ENCODE data around the gene KAZN.

The KAZN gene

GRCh38 chr1:15106608-15107007, 508.1 kb downstream of the KAZN start:
- peaks cover 26% of the 10 kb centered on the region for H3K27me3 Mint-ChIP-seq (ENCODE audit: low read depth, poor library complexity)
- H3K36me3 Mint-ChIP-seq (ENCODE audit: low read depth), result no peaks in the 10 kb centered on the region
- H3K27ac Mint-ChIP-seq, result no peak overlapping the region
- H3K9me3 Mint-ChIP-seq, result peaks cover 13% of the 10 kb centered on the region
- peaks cover 5% of the 10 kb centered on the region for H3K4me1 Mint-ChIP-seq
- H3K4me3 Mint-ChIP-seq, result no peak overlapping the region
- DNase-seq, result no peak
- TF ChIP-seq CTCF (IDR thresholded peaks at IDR 0.05), result no peak

GRCh38 chr1:15107058-15107687, 508.7 kb downstream of the KAZN start:
- H3K9me3 Mint-ChIP-seq, result peaks cover 13% of the 10 kb centered on the region
- H3K36me3 Mint-ChIP-seq (ENCODE audit: low read depth), result no peaks in the 10 kb centered on the region
- DNase-seq, result no peak
- no peak for TF ChIP-seq CTCF (IDR thresholded peaks at IDR 0.05)
- H3K27me3 Mint-ChIP-seq (ENCODE audit: low read depth, poor library complexity), result peaks cover 23% of the 10 kb centered on the region
- H3K4me1 Mint-ChIP-seq, result peaks cover 9% of the 10 kb centered on the region
- H3K27ac Mint-ChIP-seq, result no peak overlapping the region
- H3K4me3 Mint-ChIP-seq, result no peak overlapping the region

- Mint-ChIP-seq H3K36me3 (ENCODE audit: low read depth) (no peaks in the 10 kb centered on the region), H3K27ac (no peak overlapping the region), H3K9me3 (peaks cover 13% of the 10 kb centered on the region), H3K4me1 (peaks cover 17% of the 10 kb centered on the region), H3K27me3 (ENCODE audit: low read depth, poor library complexity) (peaks cover 24% of the 10 kb centered on the region), H3K4me3 (no peak overlapping the region)
- DNase-seq, result no peak
- no peak for TF ChIP-seq CTCF (IDR thresholded peaks at IDR 0.05)
Observed at GRCh38 chr1:15107911-15108310, 509.4 kb downstream of the KAZN start.

GRCh38 chr1:15110128-15110866, 511.8 kb downstream of the KAZN start:
- Mint-ChIP-seq H3K4me3 (no peak overlapping the region), H3K9me3 (peaks cover under 1% of the 10 kb centered on the region), H3K27ac (no peak overlapping the region), H3K4me1 (peaks cover 24% of the 10 kb centered on the region), H3K27me3 (ENCODE audit: low read depth, poor library complexity) (peaks cover 15% of the 10 kb centered on the region), H3K36me3 (ENCODE audit: low read depth) (no peaks in the 10 kb centered on the region)
- DNase-seq, result no peak
- no peak for TF ChIP-seq CTCF (IDR thresholded peaks at IDR 0.05)

GRCh38 chr1:15110867-15111230, 512.4 kb downstream of the KAZN start:
- Mint-ChIP-seq H3K4me1 (peaks cover 24% of the 10 kb centered on the region), H3K4me3 (no peak overlapping the region), H3K27ac (no peak overlapping the region), H3K9me3 (no peaks in the 10 kb centered on the region), H3K27me3 (ENCODE audit: low read depth, poor library complexity) (peaks cover 12% of the 10 kb centered on the region), H3K36me3 (ENCODE audit: low read depth) (no peaks in the 10 kb centered on the region)
- no peak for TF ChIP-seq CTCF (IDR thresholded peaks at IDR 0.05)
- no peak for DNase-seq

- no peaks in the 10 kb centered on the region for H3K9me3 Mint-ChIP-seq
- TF ChIP-seq CTCF (IDR thresholded peaks at IDR 0.05), result no peak
- no peak overlapping the region for H3K4me3 Mint-ChIP-seq
- H3K4me1 Mint-ChIP-seq, result peaks cover 24% of the 10 kb centered on the region
- no peak for DNase-seq
- H3K36me3 Mint-ChIP-seq (ENCODE audit: low read depth), result no peaks in the 10 kb centered on the region
- H3K27me3 Mint-ChIP-seq (ENCODE audit: low read depth, poor library complexity), result peaks cover 4% of the 10 kb centered on the region
- H3K27ac Mint-ChIP-seq, result no peak overlapping the region
Observed at GRCh38 chr1:15113146-15113545, 514.7 kb downstream of the KAZN start.

Data from nephron progenitor cell (in vitro differentiated cells).